PC-9 (cell line): ENCODE results near the gene UST. TPM values are rescaled to one million over a fixed set of nuclear protein-coding genes. Genes with fewer than 3 reads are reported as not detected.

Experiments
- BruUV-seq: library from RNA; stranded (reverse); fragments of 400-500 nt; replicated peaks from 2 replicates; lab custom pipeline; 2021; lab: Mats Ljungman, UMichigan
- CTCF ChIA-PET: fragments of 300-600 bp; sonication (Branson Sonifier 250); formaldehyde crosslinking; loops from one replicate; lab custom pipeline; 2022; ENCODE audit warnings: antibody characterized with exemption; lab: Charles Lee
- POLR2A ChIA-PET: fragments of 300-600 bp; sonication (Branson Sonifier 250); formaldehyde crosslinking; loops from one replicate; lab custom pipeline; 2022; ENCODE audit warnings: antibody characterized with exemption; ENCODE audit not compliant: unreplicated experiment; lab: Charles Lee
- DNase-seq, 2 experiments: peaks; one replicate each; pipeline versions ENCODE4 v3.0.0 to v3.0.0-alpha.2; 2015 to 2022; ENCODE audit warnings: mixed read lengths in 1 of 2
- H2AFZ ChIP-seq: fragments of 200-600 bp; sonication (generic); 2 replicates; pipeline ENCODE4 v1.8.1; 2017; ENCODE audit warnings: antibody characterized with exemption
- H3F3A ChIP-seq: fragments of 200-600 bp; sonication (generic); 2 replicates; pipeline ENCODE4 v1.8.1; 2017; ENCODE audit warnings: antibody characterized with exemption, mild to moderate bottlenecking, low read depth; ENCODE audit not compliant: insufficient read depth
- H3K27ac ChIP-seq: fragments of 200-600 bp; sonication (generic); 2 replicates; pipeline ENCODE4 v1.6.1; 2016; ENCODE audit warnings: mixed run types
- H3K27me3 ChIP-seq: fragments of 200-600 bp; sonication (generic); 2 replicates; pipeline ENCODE4 v1.6.1; 2016; ENCODE audit warnings: low read depth, mixed run types; ENCODE audit not compliant: insufficient read depth
- H3K36me3 ChIP-seq: fragments of 200-600 bp; sonication (generic); 2 replicates; pipeline ENCODE4 v1.6.1; 2016; ENCODE audit warnings: low read depth, mixed run types
- H3K4me1 ChIP-seq: fragments of 200-600 bp; sonication (generic); replicated peaks from 2 replicates; pipeline ENCODE4 v1.6.1; 2016; ENCODE audit warnings: mixed run types; ENCODE audit not compliant: insufficient read depth
- H3K4me2 ChIP-seq: fragments of 200-600 bp; sonication (generic); 2 replicates; pipeline ENCODE4 v1.6.1; 2017; ENCODE audit warnings: mixed run types
- H3K4me3 ChIP-seq: fragments of 200-600 bp; sonication (generic); 2 replicates; pipeline ENCODE4 v1.6.1; 2016; ENCODE audit warnings: mixed run types
- H3K79me2 ChIP-seq: fragments of 200-600 bp; sonication (generic); 2 replicates; pipeline ENCODE4 v1.6.1; 2017; ENCODE audit warnings: low read depth, mixed run types
- H3K9me2 ChIP-seq: fragments of 200-600 bp; sonication (generic); 2 replicates; pipeline ENCODE4 v1.8.1; 2017; ENCODE audit warnings: mild to moderate bottlenecking; ENCODE audit not compliant: insufficient read depth
- H3K9me3 ChIP-seq: fragments of 200-600 bp; sonication (generic); 2 replicates; pipeline ENCODE4 v1.8.1; 2016; ENCODE audit warnings: low read depth; ENCODE audit not compliant: insufficient read depth
- H4K20me1 ChIP-seq: fragments of 200-600 bp; sonication (generic); 2 replicates; pipeline ENCODE4 v1.8.1; 2017; ENCODE audit not compliant: insufficient read depth
- CTCF ChIP-seq: fragments of 200-600 bp; sonication (generic); conservative IDR thresholded peaks from 2 replicates; pipeline ENCODE4 v1.6.1; 2017; ENCODE audit warnings: mixed run types, antibody characterized with exemption, mild to moderate bottlenecking, moderate library complexity
- EZH2 ChIP-seq: fragments of 200-600 bp; sonication (generic); IDR thresholded peaks from 2 replicates; pipeline ENCODE4 v1.8.0; 2017; ENCODE audit warnings: antibody characterized with exemption, low read depth
- intact Hi-C: fragments of 100-400 bp; cut with micrococcal nuclease; formaldehyde crosslinking; loops from one replicate; pipeline ENCODE4 v1.10.0; 2022; ENCODE audit not compliant: unreplicated experiment
- total RNA-seq: library from RNA; stranded (reverse); gene quantifications from 2 replicates; pipeline ENCODE4 v1.2.3, GENCODE V29; 2021

Gene UST
- total RNA-seq, 1 experiment from 2014 or later: 4.2 TPM

DNA sequence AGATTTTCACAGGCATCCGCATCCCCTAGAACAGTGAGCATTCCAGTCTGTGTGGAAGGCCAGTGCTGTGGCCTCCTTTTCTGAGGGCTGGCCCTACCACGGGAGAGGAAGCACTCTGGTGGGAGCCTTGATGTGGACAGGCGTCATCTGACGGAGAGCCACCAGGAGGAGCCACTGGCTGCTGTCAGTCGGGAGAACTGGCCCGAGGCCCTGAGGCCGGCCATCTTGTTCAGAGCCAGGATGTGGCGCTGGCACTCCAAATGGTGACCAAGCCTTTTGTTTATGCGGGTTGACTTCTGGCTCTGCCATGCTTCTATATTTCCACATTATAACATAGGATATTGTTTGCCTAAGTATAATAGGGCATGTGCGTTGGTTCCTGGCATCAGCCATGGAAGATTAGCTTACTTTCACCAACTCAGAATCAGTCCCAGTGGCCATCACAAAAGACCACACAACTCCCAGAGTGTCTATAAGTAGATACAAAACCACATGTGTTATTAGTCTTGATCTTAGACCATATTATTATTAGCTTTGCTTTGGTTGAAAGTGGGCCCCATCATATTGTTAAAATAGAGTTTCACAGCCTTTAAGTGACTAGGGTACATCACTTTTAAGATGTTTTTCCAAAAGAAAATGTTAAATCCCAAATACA lies 296.8 kb downstream of the UST start:
- H3K4me3 ChIP-seq: no peak overlapping the region
- POLR2A ChIA-PET: no interaction called here
- H3K79me2 ChIP-seq: no peaks in the 10 kb centered on the region
- no peak overlapping the region for H3K27ac ChIP-seq
- H3K4me2 ChIP-seq: no peak overlapping the region
- no peaks in the 10 kb centered on the region for H3F3A ChIP-seq
- intact Hi-C loops: no loop called here
- BruUV-seq: no TSS peak
- H3K4me1 ChIP-seq: peaks cover 16% of the 10 kb centered on the region
- TF ChIP-seq CTCF: 0 out of 2 replicates have a peak, but pooled peaks have one; percentile 21
- no peak for TF ChIP-seq EZH2
- no peaks in the 10 kb centered on the region for H3K9me2 ChIP-seq
- H3K36me3 ChIP-seq: no peaks in the 10 kb centered on the region
- no peaks in the 10 kb centered on the region for H3K27me3 ChIP-seq
- CTCF ChIA-PET: no interaction called here
- H2AFZ ChIP-seq: no peak overlapping the region
- H3K9me3 ChIP-seq: no peaks in the 10 kb centered on the region
- H4K20me1 ChIP-seq: no peaks in the 10 kb centered on the region
- DNase-seq: peak in 1 of 2 experiments; percentile 2

DNA sequence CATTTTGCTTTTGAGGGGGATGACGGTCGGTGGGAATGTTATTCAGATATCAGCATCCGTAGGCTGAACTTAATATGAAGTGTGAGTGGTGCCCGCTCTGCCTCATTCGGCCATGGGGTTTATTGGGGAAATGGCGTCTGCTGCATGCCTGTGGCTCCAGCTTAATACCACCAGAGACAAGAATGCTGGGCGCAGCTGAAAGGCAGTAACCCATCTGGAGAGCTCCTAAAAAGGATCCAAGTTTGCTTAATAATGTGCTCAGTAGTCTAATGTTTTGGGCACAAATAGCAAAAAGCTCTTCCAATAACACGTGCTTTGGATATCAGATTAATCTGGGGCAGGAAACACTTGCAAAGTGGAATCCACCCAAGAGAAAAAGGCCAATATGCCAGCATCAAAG lies 297.7 kb downstream of the UST start:
- ChIA-PET CTCF (no interaction called here), POLR2A (interaction anchor here (0.7 kb wide), 1 partner anchor 429 kb away, joined by 3 read pairs; no protein-coding TSS in a partner anchor)
- Histone ChIP-seq H3K36me3 (no peaks in the 10 kb centered on the region), H3K4me3 (no peak overlapping the region), H3K27ac (no peak overlapping the region), H3K27me3 (no peaks in the 10 kb centered on the region), H2AFZ (no peak overlapping the region), H3K9me2 (no peaks in the 10 kb centered on the region), H3F3A (no peaks in the 10 kb centered on the region), H3K79me2 (no peaks in the 10 kb centered on the region), H3K4me2 (no peak overlapping the region), H3K4me1 (peaks cover 25% of the 10 kb centered on the region), H4K20me1 (no peaks in the 10 kb centered on the region), H3K9me3 (no peaks in the 10 kb centered on the region)
- no TSS peak for BruUV-seq
- no peak for DNase-seq
- TF ChIP-seq EZH2 (no peak), CTCF (no peak)
- intact Hi-C loops: no loop called here

GRCh38 chr6:149045404-149045803 lies 298.6 kb downstream of the UST start:
- Histone ChIP-seq H3K27ac (no peak overlapping the region), H3K36me3 (no peaks in the 10 kb centered on the region), H3K4me2 (no peak overlapping the region), H2AFZ (no peak overlapping the region), H3K4me3 (no peak overlapping the region), H3F3A (no peaks in the 10 kb centered on the region), H4K20me1 (no peaks in the 10 kb centered on the region), H3K4me1 (peaks cover 34% of the 10 kb centered on the region), H3K79me2 (no peaks in the 10 kb centered on the region), H3K27me3 (no peaks in the 10 kb centered on the region), H3K9me3 (no peaks in the 10 kb centered on the region), H3K9me2 (no peaks in the 10 kb centered on the region)
- DNase-seq: no peak
- BruUV-seq: no TSS peak
- TF ChIP-seq EZH2 (no peak), CTCF (no peak)
- ChIA-PET CTCF (no interaction called here), POLR2A (no interaction called here)
- intact Hi-C loops: no loop called here
